ENCODE data around the gene BLTP3A. TPM values are rescaled to one million over a fixed set of nuclear protein-coding genes. Genes with fewer than 3 reads are reported as not detected.

Gene BLTP3A
- total RNA-seq, 1 experiment from 2014 or later, result 22.3 TPM

- H4K20me1 ChIP-seq (ENCODE audit: insufficient read depth), result peaks cover 10% of the 10 kb centered on the region
- intact Hi-C loops (cut with micrococcal nuclease; ENCODE audit: unreplicated experiment), result loop anchor here (5.0 kb wide), 1 partner anchor 547 kb away; the partner anchor contains the start of gene SMIM29
- no peak for TF ChIP-seq EZH2 (IDR thresholded peaks at IDR 0.05; ENCODE audit: low read depth)
- TF ChIP-seq CTCF (conservative IDR thresholded peaks at IDR 0.05), result no peak
- no peaks in the 10 kb centered on the region; the same call in 1 of the 2 replicates for H3K36me3 ChIP-seq (ENCODE audit: low read depth)
- no peaks in the 10 kb centered on the region for H3K27me3 ChIP-seq (ENCODE audit: insufficient read depth, low read depth)
- peaks cover 50% of the 10 kb centered on the region for H3F3A ChIP-seq (ENCODE audit: insufficient read depth, low read depth)
- H3K4me3 ChIP-seq, result peak overlapping the region; percentile 99; the same call in 1 of the 2 replicates
- H3K4me1 ChIP-seq (replicated peaks; ENCODE audit: insufficient read depth), result peaks cover 55% of the 10 kb centered on the region
- no peak overlapping the region for H3K27ac ChIP-seq
- H3K9me3 ChIP-seq (ENCODE audit: insufficient read depth, low read depth), result no peaks in the 10 kb centered on the region
- H3K79me2 ChIP-seq (ENCODE audit: low read depth), result peaks cover 60% of the 10 kb centered on the region
- DNase-seq, result no peak
- CTCF ChIA-PET, result no interaction called here
- BruUV-seq (replicated peaks), result no TSS peak
- POLR2A ChIA-PET (ENCODE audit: unreplicated experiment), result no interaction called here
- peak overlapping the region; percentile 98 for H3K4me2 ChIP-seq
- H2AFZ ChIP-seq, result no peak overlapping the region
- no peaks in the 10 kb centered on the region for H3K9me2 ChIP-seq (ENCODE audit: insufficient read depth)
Measured at GRCh38 chr6:34793877-34794276, 2.0 kb downstream of the BLTP3A start.

GRCh38 chr6:34795836-34796425 is 4.0 kb downstream of the BLTP3A start:
- no TSS peak for BruUV-seq (replicated peaks)
- Histone ChIP-seq H3K36me3 (ENCODE audit: low read depth) (no peaks in the 10 kb centered on the region; the same call in 1 of the 2 replicates), H3K4me1 (replicated peaks; ENCODE audit: insufficient read depth) (peaks cover 52% of the 10 kb centered on the region), H4K20me1 (ENCODE audit: insufficient read depth) (peaks cover 28% of the 10 kb centered on the region), H3K27ac (peak overlapping the region; percentile 65), H3K4me2 (peak overlapping the region; percentile 65), H3K79me2 (ENCODE audit: low read depth) (peaks cover 81% of the 10 kb centered on the region), H3K4me3 (peak overlapping the region; percentile 16; the same call in 1 of the 2 replicates), H3K27me3 (ENCODE audit: insufficient read depth, low read depth) (no peaks in the 10 kb centered on the region), H2AFZ (no peak overlapping the region), H3K9me2 (ENCODE audit: insufficient read depth) (no peaks in the 10 kb centered on the region), H3F3A (ENCODE audit: insufficient read depth, low read depth) (peaks cover 53% of the 10 kb centered on the region), H3K9me3 (ENCODE audit: insufficient read depth, low read depth) (no peaks in the 10 kb centered on the region)
- CTCF ChIA-PET, result no interaction called here
- TF ChIP-seq CTCF (conservative IDR thresholded peaks at IDR 0.05), result no peak
- no peak for TF ChIP-seq EZH2 (IDR thresholded peaks at IDR 0.05; ENCODE audit: low read depth)
- peak in 1 of 2 experiments; percentile 83 for DNase-seq
- intact Hi-C loops (cut with micrococcal nuclease; ENCODE audit: unreplicated experiment), result no loop called here
- POLR2A ChIA-PET (ENCODE audit: unreplicated experiment), result no interaction called here

- H3K36me3 ChIP-seq (ENCODE audit: low read depth), result no peaks in the 10 kb centered on the region; the same call in 1 of the 2 replicates
- peaks cover 37% of the 10 kb centered on the region for H3F3A ChIP-seq (ENCODE audit: insufficient read depth, low read depth)
- CTCF ChIA-PET, result no interaction called here
- intact Hi-C loops (cut with micrococcal nuclease; ENCODE audit: unreplicated experiment), result no loop called here
- peaks cover 50% of the 10 kb centered on the region for H3K4me1 ChIP-seq (replicated peaks; ENCODE audit: insufficient read depth)
- H3K27me3 ChIP-seq (ENCODE audit: insufficient read depth, low read depth), result no peaks in the 10 kb centered on the region
- H3K4me2 ChIP-seq, result no peak overlapping the region
- peaks cover 89% of the 10 kb centered on the region for H3K79me2 ChIP-seq (ENCODE audit: low read depth)
- no peaks in the 10 kb centered on the region for H3K9me3 ChIP-seq (ENCODE audit: insufficient read depth, low read depth)
- TF ChIP-seq EZH2 (IDR thresholded peaks at IDR 0.05; ENCODE audit: low read depth) (no peak), CTCF (conservative IDR thresholded peaks at IDR 0.05) (no peak)
- POLR2A ChIA-PET (ENCODE audit: unreplicated experiment), result no interaction called here
- H2AFZ ChIP-seq, result no peak overlapping the region
- peaks cover 37% of the 10 kb centered on the region for H4K20me1 ChIP-seq (ENCODE audit: insufficient read depth)
- BruUV-seq (replicated peaks), result no TSS peak
- H3K27ac ChIP-seq, result no peak overlapping the region
- DNase-seq, result no peak
- no peaks in the 10 kb centered on the region for H3K9me2 ChIP-seq (ENCODE audit: insufficient read depth)
- H3K4me3 ChIP-seq, result no peak overlapping the region
Measured at GRCh38 chr6:34798057-34798456, 6.2 kb downstream of the BLTP3A start.

All from PC-9 (cell line).